H9 (cell line): Measurements from ENCODE around the gene FBXW4. TPM values are rescaled to one million over a fixed set of nuclear protein-coding genes. Genes with fewer than 3 reads are reported as not detected.

Source experiments
- DNase-seq: peaks from one replicate; pipeline ENCODE4 v3.0.0-alpha.2; 2017
- H2AFZ ChIP-seq: one replicate; pipeline ENCODE4 v1.6.1; 2013; ENCODE audit warnings: mild to moderate bottlenecking, low read length, control low read depth, moderate library complexity
- H2AK5ac ChIP-seq: 2 replicates; pipeline ENCODE4 v1.6.1; 2013; ENCODE audit warnings: low read length, control low read depth, mixed read lengths; ENCODE audit not compliant: insufficient read length
- H2BK120ac ChIP-seq: one replicate; pipeline ENCODE4 v1.6.1; 2013; ENCODE audit warnings: low read depth, mild to moderate bottlenecking, low read length, control low read depth, inconsistent platforms; ENCODE audit not compliant: poor library complexity, severe bottlenecking
- H2BK12ac ChIP-seq: 2 replicates; pipeline ENCODE4 v1.6.1; 2013; ENCODE audit warnings: low read length, control low read depth, mixed read lengths, low read depth; ENCODE audit not compliant: insufficient read length
- H2BK15ac ChIP-seq: 2 replicates; pipeline ENCODE4 v1.6.1; 2013; ENCODE audit warnings: low read depth, low read length, control low read depth
- H2BK20ac ChIP-seq: one replicate; pipeline ENCODE4 v1.6.1; 2013; ENCODE audit warnings: low read depth, mild to moderate bottlenecking, low read length, control low read depth, inconsistent platforms; ENCODE audit not compliant: poor library complexity, severe bottlenecking
- H2BK5ac ChIP-seq: 2 replicates; pipeline ENCODE4 v1.6.1; 2013; ENCODE audit warnings: low read length, control low read depth, mixed read lengths; ENCODE audit not compliant: insufficient read length
- H3K14ac ChIP-seq: 2 replicates; pipeline ENCODE4 v1.6.1; 2013; ENCODE audit warnings: low read length, control low read depth; ENCODE audit not compliant: insufficient read depth
- H3K18ac ChIP-seq: 2 replicates; pipeline ENCODE4 v1.6.1; 2013; ENCODE audit warnings: low read depth, mild to moderate bottlenecking, mixed read lengths, low read length, control low read depth; ENCODE audit not compliant: insufficient read length
- H3K23ac ChIP-seq: 2 replicates; pipeline ENCODE4 v1.6.1; 2013; ENCODE audit warnings: low read length, control low read depth, mixed read lengths, low read depth; ENCODE audit not compliant: insufficient read length
- H3K23me2 ChIP-seq: 2 replicates; pipeline ENCODE4 v1.6.1; 2013; ENCODE audit warnings: low read depth, mild to moderate bottlenecking, mixed read lengths, low read length, control low read depth; ENCODE audit not compliant: insufficient read length, poor library complexity, severe bottlenecking
- H3K27ac ChIP-seq: 2 replicates; pipeline ENCODE4 v1.5.1; 2013; ENCODE audit warnings: low read length, control low read depth, mixed read lengths, low read depth; ENCODE audit not compliant: insufficient read length
- H3K27me3 ChIP-seq: 2 replicates; pipeline ENCODE4 v1.6.1; 2013; ENCODE audit warnings: low read length, control low read depth, inconsistent platforms; ENCODE audit not compliant: insufficient read depth
- H3K4ac ChIP-seq: 2 replicates; pipeline ENCODE4 v1.6.1; 2013; ENCODE audit warnings: low read depth, mild to moderate bottlenecking, control low read depth, inconsistent platforms, low read length, moderate library complexity
- H3K4me1 ChIP-seq: 2 replicates; pipeline ENCODE4 v1.6.1; 2013; ENCODE audit warnings: low read length, control low read depth, inconsistent platforms; ENCODE audit not compliant: insufficient read depth
- H3K4me2 ChIP-seq: 2 replicates; pipeline ENCODE4 v1.6.1; 2013; ENCODE audit warnings: low read length, control low read depth, mixed read lengths; ENCODE audit not compliant: insufficient read length, insufficient read depth
- H3K56ac ChIP-seq: 2 replicates; pipeline ENCODE4 v1.6.1; 2013; ENCODE audit warnings: low read depth, mild to moderate bottlenecking, mixed read lengths, low read length, control low read depth; ENCODE audit not compliant: insufficient read length
- H3K79me1 ChIP-seq: 2 replicates; pipeline ENCODE4 v1.6.1; 2013; ENCODE audit warnings: low read depth, mild to moderate bottlenecking, moderate library complexity, low read length, control low read depth, inconsistent platforms; ENCODE audit not compliant: insufficient read depth, poor library complexity, severe bottlenecking
- H3K79me2 ChIP-seq: 2 replicates; pipeline ENCODE4 v1.6.1; 2013; ENCODE audit warnings: low read length, control low read depth, inconsistent platforms; ENCODE audit not compliant: insufficient read depth
- H3K9ac ChIP-seq: 2 replicates; pipeline ENCODE4 v1.6.1; 2013; ENCODE audit warnings: low read length, control low read depth, mixed read lengths; ENCODE audit not compliant: insufficient read length; ENCODE audit errors: extremely low read depth
- H3K9me3 ChIP-seq: one replicate; pipeline ENCODE4 v1.6.1; 2013; ENCODE audit warnings: low read depth, low read length, inconsistent platforms; ENCODE audit not compliant: control insufficient read depth
- H3T11ph ChIP-seq: one replicate; pipeline ENCODE4 v1.6.1; 2013; ENCODE audit warnings: mild to moderate bottlenecking, low read length, control low read depth, inconsistent platforms
- H4K20me1 ChIP-seq: one replicate; pipeline ENCODE4 v1.6.1; 2013; ENCODE audit not compliant: control insufficient read depth, insufficient read length, insufficient read depth
- H4K5ac ChIP-seq: 2 replicates; pipeline ENCODE4 v1.6.1; 2013; ENCODE audit warnings: low read depth, mild to moderate bottlenecking, mixed read lengths, low read length, control low read depth; ENCODE audit not compliant: insufficient read length
- H4K8ac ChIP-seq: replicated peaks from 2 replicates; pipeline ENCODE4 v1.6.1; 2013; ENCODE audit warnings: low read length, control low read depth, mixed read lengths, low read depth; ENCODE audit not compliant: insufficient read length
- H4K91ac ChIP-seq: 2 replicates; pipeline ENCODE4 v1.6.1; 2013; ENCODE audit warnings: low read depth, mild to moderate bottlenecking, moderate library complexity, mixed read lengths, low read length, control low read depth; ENCODE audit not compliant: insufficient read length
- H3K27ac Mint-ChIP-seq, 3 experiments: 2 replicates in 2 of 3; 3 replicates in 1 of 3; pipeline ENCODE4 v1.8.0; 2020 to 2021; ENCODE audit warnings: mixed read lengths in 3 of 3, mild to moderate bottlenecking in 1 of 3, moderate library complexity in 1 of 3
- H3K27me3 Mint-ChIP-seq: 2 replicates; pipeline ENCODE4 v1.8.0; 2021; ENCODE audit warnings: low read depth, mild to moderate bottlenecking, moderate library complexity, mixed read lengths
- H3K36me3 Mint-ChIP-seq, 3 experiments: 2 replicates in 2 of 3; 3 replicates in 1 of 3; pipeline ENCODE4 v1.8.0; 2020 to 2021; ENCODE audit warnings: low read depth in 3 of 3, mixed read lengths in 3 of 3; ENCODE audit not compliant: insufficient read depth in 1 of 3
- H3K4me1 Mint-ChIP-seq, 2 experiments: 2 replicates each; pipeline ENCODE4 v1.8.0; 2020; ENCODE audit warnings: mixed read lengths in 2 of 2
- H3K4me3 Mint-ChIP-seq, 2 experiments: 2 replicates in 1 of 2; 3 replicates in 1 of 2; pipeline ENCODE4 v1.8.0; 2020 to 2021; ENCODE audit warnings: mild to moderate bottlenecking in 2 of 2, mixed read lengths in 2 of 2, moderate library complexity in 1 of 2
- H3K9me3 Mint-ChIP-seq, 2 experiments: 2 replicates in 1 of 2; 3 replicates in 1 of 2; pipeline ENCODE4 v1.8.0; 2020; ENCODE audit warnings: mild to moderate bottlenecking in 2 of 2, mixed read lengths in 2 of 2, moderate library complexity in 1 of 2
- WGBS: extraction: QIAGEN DNeasy Blood & Tissue Kit; methylation state at CpG from one replicate; pipeline ENCODE4 v1.1.7; 2013; ENCODE audit warnings: missing lambda C conversion rate, low lambda C conversion rate, mixed read lengths; ENCODE audit not compliant: insufficient read length; ENCODE audit errors: extremely low coverage; 5-methylcytosine and 5-hydroxymethylcytosine counted together
- total RNA-seq: library from RNA; stranded (reverse); gene quantifications from 2 replicates; pipeline ENCODE4 v1.2.1, GENCODE V29; 2021
- TF ChIP-seq, protein P1 (sequence below): fragments of 200-600 bp; sonication (generic); conservative IDR thresholded peaks from 3 replicates; pipeline ENCODE4 v1.8.0; 2021; ENCODE audit warnings: antibody characterized with exemption, mild to moderate bottlenecking

Gene FBXW4
- total RNA-seq, 1 experiment from 2014 or later, result 41.6 TPM

DNA sequence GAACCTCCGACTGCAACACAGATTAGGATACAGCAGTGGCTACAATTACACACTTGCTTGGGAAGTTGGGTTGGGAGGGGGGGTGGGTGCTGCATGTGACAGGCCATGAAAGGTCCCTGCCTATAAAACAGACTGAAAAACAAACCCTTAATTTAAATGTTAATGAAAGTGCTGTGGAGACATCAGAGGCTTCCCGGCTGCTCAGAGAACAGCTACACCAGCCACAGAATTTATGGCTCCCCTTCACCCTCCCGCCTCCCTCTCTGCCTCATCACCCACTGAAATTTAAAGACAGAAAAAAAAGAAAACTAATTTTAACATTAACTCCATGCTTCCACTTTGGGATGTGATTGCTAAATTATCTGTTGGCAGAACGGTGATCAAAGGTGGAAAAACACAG is 34.7 kb downstream of the FBXW4 start:
- no peak overlapping the region for H3T11ph ChIP-seq
- Mint-ChIP-seq H3K27ac (peak overlapping the region in 1 of 3 experiments; percentile 5; a peak in 1 of 7 replicates), H3K27me3 (no peaks in the 10 kb centered on the region), H3K4me1 (peaks cover 22 to 37% of the 10 kb centered on the region in 2 experiments), H3K36me3 (peaks cover 2 to 24% (median 23%) of the 10 kb centered on the region in 3 experiments; a peak in 6 of 7 replicates), H3K4me3 (no peak overlapping the region), H3K9me3 (no peaks in the 10 kb centered on the region)
- H2BK12ac ChIP-seq, result no peak overlapping the region
- WGBS, result no CpG with 5 or more reads among the region's 4 CpGs
- H2BK20ac ChIP-seq, result no peak overlapping the region
- H3K27ac ChIP-seq, result no peak overlapping the region
- H3K4me2 ChIP-seq, result no peak overlapping the region
- H3K18ac ChIP-seq, result no peak overlapping the region
- no peak overlapping the region for H2BK120ac ChIP-seq
- no peak overlapping the region for H4K91ac ChIP-seq
- H4K20me1 ChIP-seq, result no peaks in the 10 kb centered on the region
- no peak overlapping the region for H3K23ac ChIP-seq
- no peaks in the 10 kb centered on the region for H3K9me3 ChIP-seq
- no peaks in the 10 kb centered on the region for H3K23me2 ChIP-seq
- no peak overlapping the region for H2AFZ ChIP-seq
- H3K4ac ChIP-seq, result no peak overlapping the region
- H2AK5ac ChIP-seq, result no peak overlapping the region
- no peak overlapping the region for H4K8ac ChIP-seq
- H3K9ac ChIP-seq, result no peak overlapping the region
- DNase-seq, result no peak
- TF ChIP-seq, protein P1, sequence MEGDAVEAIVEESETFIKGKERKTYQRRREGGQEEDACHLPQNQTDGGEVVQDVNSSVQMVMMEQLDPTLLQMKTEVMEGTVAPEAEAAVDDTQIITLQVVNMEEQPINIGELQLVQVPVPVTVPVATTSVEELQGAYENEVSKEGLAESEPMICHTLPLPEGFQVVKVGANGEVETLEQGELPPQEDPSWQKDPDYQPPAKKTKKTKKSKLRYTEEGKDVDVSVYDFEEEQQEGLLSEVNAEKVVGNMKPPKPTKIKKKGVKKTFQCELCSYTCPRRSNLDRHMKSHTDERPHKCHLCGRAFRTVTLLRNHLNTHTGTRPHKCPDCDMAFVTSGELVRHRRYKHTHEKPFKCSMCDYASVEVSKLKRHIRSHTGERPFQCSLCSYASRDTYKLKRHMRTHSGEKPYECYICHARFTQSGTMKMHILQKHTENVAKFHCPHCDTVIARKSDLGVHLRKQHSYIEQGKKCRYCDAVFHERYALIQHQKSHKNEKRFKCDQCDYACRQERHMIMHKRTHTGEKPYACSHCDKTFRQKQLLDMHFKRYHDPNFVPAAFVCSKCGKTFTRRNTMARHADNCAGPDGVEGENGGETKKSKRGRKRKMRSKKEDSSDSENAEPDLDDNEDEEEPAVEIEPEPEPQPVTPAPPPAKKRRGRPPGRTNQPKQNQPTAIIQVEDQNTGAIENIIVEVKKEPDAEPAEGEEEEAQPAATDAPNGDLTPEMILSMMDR, result no peak
- H2BK15ac ChIP-seq, result no peak overlapping the region
- H3K27me3 ChIP-seq, result no peaks in the 10 kb centered on the region
- no peaks in the 10 kb centered on the region for H3K79me2 ChIP-seq
- H4K5ac ChIP-seq, result no peak overlapping the region
- no peak overlapping the region for H2BK5ac ChIP-seq
- H3K56ac ChIP-seq, result no peak overlapping the region
- no peak overlapping the region for H3K14ac ChIP-seq
- no peaks in the 10 kb centered on the region for H3K79me1 ChIP-seq
- H3K4me1 ChIP-seq, result peaks cover 5% of the 10 kb centered on the region; the same call in 1 of the 2 replicates
